ENCODE results near the gene CBX3.
A peak's percentile ranks its signal among the peaks of the same experiment; 100 is the strongest.
"Not testable (repeated sequence)": the region's sequence is repeated elsewhere in the genome, so short reads cannot be mapped to it uniquely, and the experiment has no call there.

CBX3 gene

DNA sequence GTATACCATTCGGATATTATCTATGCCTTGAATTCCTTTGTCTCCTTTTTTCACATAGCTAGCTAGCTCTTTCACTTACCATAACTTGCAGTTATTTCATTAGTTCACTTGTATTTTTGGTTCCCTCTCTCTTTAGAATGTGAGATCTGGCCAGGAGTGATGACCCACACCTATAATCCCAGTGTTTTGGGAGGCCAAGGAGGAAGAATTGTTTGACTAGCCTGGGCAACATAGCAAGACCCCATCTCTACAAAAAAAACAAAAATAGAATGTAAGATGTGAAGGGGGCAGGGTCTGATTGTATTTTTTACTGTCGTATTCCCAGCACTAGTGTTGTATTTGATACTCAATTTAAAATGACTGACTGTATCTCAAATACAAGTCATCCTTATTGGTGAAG lies 29.9 kb upstream of the CBX3 start:
- FAIRE-seq: no peak

DNA sequence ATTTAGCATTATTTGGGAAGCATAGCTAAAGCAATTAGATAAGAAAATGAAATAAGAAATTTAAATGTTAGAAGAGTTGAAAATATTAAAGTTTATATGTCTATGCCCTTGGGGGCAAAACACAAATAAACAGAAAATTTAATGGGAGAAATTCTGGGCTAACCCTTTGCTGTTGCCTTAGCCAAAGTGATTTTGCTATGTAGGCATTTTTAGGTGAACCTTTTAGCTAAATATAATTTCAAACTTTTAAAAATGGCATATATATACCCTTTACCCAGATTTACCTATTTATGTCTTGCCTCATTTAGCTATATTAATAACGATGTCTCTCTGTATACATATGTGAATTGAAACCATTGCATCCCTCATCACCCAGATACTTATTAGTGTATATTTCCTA lies 29.5 kb upstream of the CBX3 start:
- FAIRE-seq: no peak

DNA sequence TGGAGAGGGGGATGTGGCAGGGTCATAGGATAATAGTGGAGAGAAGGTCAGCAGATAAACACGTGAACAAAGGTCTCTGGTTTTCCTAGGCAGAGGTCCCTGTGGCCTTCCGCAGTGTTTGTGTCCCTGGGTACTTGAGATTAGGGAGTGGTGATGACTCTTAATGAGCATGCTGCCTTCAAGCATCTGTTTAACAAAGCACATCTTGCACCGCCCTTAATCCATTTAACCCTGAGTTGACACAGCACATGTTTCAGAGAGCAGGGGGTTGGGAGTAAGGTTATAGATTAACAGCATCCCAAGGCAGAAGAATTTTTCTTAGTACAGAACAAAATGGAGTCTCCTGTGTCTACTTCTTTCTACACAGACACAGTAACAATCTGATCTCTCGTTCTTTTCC lies 25.6 kb upstream of the CBX3 start:
- FAIRE-seq: not testable (repeated sequence)

DNA sequence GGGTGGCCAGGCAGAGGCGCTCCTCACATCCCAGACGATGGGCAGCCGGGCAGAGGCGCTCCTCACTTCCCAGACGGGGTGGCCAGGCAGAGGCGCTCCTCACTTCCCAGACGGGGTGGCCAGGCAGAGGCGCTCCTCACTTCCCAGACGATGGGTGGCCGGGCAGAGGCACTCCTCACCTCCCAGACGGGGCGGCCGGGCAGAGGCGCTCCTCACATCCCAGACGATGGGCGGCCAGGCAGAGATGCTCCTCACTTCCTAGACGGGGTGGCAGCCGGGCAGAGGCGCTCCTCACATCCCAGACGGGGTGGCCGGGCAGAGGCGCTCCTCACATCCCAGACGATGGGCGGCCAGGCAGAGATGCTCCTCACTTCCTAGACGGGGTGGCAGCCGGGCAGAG lies 24.8 kb upstream of the CBX3 start:
- not testable (repeated sequence) for FAIRE-seq

DNA sequence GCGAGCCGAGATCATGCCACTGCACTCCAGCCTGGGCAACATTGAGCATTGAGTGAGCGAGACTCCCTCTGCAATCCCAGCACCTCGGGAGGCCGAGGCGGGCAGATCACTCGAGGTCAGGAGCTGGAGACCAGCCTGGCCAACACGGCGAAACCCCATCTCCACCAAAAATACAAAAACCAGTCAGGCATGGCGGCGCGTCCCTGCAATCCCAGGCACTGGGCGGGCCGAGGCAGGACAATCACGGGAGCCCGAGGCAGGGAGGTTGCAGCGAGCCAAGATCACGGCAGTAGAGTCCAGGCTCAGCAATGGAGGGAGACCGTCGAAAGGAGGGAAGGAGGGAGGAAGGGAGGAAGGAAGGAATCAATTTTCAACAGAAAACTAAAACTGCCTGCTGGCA lies 24.3 kb upstream of the CBX3 start:
- not testable (repeated sequence) for FAIRE-seq

DNA sequence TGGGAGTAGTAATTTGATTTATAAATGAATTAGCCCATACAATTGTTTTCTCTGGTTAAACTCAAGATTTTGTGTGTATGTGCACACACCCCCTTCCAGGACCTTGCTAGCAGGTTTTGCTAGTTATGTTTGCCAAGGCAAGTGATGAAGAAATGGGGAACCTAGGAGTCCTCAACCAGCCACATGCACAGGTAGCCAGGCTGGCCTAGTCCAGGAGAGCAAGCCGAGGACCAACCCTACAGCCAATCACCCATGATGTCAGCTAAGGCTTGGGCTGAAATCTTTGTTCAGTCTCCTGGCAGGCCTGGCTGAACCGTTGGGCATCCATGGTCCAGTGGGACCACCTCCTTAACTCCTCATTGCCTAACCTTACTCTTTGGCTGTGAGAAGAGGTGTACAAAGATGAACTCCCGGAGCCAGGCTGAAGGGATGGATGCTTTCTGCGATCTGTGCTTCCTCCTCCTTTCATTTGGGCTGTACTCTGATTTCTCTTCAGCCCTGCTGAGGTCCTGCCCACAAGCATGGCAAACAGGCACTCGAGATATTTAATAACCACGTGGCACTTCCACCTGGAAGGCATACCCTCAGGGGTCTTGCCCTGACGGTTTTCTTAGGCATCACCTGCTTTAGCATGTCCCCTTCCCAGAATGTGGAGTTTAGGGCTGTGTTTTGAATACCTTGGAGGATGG lies 23.1 kb upstream of the CBX3 start:
- no peak for FAIRE-seq

DNA sequence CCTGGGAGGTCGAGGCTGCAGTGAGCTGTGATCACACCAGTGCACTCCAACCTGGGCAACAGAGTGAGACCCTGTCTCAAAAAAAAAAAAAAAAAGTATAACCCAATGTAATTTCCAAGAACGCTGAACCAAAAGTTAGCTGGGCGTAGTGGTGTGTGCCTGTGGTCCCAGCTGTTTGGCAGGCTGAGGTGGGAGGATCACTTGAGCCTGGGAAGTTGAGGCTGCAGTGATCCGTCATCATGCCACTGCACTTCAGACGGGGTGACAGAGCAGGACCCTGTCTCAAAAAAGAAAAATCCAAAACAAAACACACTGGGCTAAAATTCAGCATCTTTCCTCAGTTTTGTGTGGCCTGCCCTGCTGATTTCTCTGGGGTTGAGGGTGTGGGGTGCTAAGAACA lies 22.1 kb upstream of the CBX3 start:
- FAIRE-seq: no peak

DNA sequence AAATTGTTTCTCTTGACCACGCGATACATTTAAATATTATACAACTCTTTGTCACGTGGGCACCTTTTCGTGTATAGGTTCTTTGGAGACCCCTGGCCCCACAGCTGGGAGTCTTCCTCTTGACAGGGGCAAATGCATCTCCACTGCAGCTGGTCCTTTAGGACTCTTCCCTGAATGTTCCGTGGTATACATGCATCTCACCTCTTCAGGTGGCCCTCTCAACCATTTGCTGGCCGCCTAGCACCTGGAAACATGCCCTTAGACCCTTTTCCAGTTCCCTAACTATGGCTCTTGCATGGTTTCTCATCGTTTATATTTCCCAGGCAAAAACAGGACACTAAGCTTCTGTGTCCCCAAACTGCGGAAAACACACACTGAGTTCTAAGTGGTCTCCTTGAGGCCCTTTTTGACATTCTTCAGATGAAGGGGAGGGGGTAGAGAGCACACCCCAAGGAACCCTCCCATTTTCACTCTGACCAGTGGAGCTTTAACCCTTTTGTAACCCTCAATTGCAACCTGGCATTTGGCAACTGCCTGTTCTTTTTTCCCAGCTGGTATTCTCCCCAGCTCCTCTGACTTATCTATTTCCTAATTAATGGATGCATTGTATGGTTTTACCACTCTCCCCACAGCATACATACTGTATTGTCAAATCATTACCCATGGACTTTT lies 21.6 kb upstream of the CBX3 start:
- no peak for FAIRE-seq

DNA sequence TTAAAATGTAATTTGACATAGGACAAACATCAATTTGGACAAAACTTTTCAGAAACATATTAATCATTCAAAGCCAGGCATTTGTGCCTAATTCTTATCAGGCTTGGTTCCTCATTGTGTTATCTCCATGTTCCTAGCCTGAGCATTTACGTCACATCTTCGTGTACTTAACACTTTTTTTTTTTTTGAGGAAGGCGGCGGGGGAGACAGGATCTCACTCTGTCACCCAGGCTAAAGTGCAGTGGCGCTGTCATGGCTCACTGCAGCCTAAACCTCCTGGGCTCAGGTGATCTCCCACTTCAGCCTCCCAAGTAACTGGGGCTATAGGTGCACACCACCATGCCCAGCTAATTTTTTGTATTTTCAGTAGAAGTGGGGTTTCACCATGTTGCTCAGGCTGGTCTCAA lies 20.8 kb upstream of the CBX3 start:
- FAIRE-seq: no peak

DNA sequence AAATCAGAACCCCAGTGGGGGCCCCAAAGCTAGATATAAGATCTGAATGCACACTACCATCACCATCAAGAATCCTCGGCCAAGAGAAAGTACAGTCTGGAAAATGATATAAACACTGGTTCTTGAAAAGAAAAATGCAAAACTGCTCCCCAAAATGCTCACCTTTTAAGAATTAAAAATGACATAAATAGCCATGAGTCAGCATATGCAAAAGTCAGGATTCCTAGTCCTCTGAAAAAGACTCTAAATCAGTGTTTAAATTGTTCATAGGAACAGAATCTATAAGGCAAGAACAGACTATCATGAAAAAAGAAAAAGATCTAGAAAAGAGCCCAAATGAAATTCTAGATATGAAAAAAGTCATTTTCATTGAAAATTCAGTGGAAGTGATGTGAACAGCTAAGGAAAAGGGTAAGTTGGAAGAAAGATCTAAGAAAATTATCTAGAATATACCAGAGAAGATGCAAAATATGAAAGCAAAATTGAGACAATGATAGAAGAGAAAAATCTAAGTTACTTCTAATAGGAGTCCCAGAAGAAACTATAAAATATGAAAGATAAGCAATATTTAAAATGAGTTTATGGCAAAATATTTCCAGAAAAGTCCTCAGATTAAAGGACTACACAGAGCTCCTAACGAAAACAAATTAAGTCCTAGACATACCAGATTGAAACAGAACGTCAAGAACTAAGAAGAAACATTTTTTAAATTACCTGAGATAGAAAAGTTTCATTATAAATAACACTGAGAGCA lies 19.9 kb upstream of the CBX3 start:
- FAIRE-seq: no peak

DNA sequence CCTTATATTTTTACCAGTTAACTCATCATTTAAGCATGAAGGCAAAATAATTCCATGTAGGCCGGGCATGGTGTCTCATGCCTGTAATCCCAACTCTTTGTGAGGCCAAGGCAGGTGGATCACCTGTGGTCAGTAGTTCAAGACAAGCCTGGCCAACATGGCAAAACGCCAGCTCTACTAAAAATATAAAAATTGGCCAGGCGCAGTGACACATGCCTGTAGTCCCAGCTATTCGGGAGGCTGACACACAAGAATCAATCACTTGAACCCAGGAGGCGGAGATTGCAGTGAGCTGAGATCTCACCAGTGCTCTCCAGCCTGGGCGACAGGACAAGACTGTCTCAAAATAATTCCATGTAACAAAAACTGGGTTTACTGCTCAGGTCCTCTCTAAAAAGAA lies 19.3 kb upstream of the CBX3 start:
- FAIRE-seq: no peak

DNA sequence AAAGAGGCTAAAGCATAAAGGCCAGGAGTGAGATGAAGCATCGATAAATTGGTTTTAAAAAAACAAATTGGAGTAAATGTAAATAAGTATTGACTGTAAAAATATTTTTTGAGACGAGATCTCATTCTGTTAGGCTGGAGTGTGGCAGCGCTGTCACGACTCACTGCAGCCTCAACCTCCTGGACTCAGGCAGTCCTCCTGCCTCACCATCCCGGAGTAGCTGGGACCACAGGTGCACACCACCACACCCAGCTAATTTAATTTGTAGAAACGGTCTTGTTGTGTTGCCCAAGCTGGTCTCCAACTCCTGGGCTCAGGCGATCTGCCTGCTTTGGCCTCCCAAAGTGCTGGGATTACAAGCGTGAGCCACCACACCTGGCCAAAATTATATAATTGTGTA lies 18.8 kb upstream of the CBX3 start:
- FAIRE-seq: no peak

DNA sequence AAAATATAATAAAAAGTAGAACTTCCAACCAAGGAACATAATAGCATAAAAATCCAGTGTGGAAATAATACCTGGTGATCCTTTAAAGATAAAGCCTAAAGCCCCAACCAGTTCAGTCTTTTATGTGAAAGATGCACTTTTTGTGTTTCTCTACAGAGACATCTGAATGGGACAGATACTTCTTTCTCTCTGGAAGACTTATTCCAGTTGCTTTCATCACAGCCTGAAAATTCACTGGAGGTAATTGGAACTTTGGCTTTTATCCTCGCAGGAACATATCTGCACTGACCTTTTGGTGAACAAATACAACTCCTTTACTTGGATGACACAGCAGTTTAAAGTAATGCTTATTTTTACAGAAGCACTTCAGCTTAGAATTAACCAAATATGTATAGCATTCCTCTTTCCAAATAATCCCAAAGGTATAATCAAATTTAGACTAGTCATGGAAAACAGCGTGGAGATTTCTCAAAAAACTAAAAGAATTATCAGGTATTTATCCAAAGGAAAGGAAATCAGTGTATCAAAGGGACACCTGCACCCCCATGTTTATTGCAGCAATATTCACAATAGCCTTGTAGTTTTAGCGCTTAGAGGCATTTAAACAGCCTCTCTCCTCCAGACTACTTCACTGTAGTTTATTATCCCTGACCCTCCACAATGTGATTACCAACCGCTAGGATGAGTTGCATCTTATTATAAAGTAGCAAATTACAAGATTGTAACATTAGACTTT lies 17.8 kb upstream of the CBX3 start:
- no peak for FAIRE-seq

DNA sequence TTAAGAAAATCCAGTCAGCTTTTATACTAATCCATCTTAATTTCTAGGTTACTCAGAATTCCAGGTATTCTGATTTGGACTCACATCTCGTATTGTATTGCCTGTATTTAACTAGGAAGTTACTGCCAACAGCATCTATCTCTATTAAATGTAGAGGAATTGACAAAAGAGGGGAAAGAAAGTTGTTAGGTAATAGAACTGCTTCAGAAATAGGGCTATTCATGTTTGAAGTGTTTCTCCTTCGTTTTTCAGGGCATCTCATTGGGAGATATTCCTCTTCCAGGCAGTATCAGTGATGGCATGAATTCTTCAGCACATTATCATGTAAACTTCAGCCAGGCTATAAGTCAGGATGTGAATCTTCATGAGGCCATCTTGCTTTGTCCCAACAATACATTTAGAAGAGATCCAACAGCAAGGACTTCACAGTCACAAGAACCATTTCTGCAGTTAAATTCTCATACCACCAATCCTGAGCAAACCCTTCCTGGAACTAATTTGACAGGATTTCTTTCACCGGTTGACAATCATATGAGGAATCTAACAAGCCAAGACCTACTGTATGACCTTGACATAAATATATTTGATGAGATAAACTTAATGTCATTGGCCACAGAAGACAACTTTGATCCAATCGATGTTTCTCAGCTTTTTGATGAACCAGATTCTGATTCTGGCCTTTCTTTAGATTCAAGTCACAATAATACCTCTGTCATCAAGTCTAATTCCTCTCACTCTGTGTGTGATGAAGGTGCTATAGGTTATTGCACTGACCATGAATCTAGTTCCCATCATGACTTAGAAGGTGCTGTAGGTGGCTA lies 17.1 kb upstream of the CBX3 start:
- FAIRE-seq: peak; percentile 58

DNA sequence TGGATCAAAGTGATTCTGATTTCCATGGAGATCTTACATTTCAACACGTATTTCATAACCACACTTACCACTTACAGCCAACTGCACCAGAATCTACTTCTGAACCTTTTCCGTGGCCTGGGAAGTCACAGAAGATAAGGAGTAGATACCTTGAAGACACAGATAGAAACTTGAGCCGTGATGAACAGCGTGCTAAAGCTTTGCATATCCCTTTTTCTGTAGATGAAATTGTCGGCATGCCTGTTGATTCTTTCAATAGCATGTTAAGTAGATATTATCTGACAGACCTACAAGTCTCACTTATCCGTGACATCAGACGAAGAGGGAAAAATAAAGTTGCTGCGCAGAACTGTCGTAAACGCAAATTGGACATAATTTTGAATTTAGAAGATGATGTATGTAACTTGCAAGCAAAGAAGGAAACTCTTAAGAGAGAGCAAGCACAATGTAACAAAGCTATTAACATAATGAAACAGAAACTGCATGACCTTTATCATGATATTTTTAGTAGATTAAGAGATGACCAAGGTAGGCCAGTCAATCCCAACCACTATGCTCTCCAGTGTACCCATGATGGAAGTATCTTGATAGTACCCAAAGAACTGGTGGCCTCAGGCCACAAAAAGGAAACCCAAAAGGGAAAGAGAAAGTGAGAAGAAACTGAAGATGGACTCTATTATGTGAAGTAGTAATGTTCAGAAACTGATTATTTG lies 16.3 kb upstream of the CBX3 start:
- no peak for FAIRE-seq

DNA sequence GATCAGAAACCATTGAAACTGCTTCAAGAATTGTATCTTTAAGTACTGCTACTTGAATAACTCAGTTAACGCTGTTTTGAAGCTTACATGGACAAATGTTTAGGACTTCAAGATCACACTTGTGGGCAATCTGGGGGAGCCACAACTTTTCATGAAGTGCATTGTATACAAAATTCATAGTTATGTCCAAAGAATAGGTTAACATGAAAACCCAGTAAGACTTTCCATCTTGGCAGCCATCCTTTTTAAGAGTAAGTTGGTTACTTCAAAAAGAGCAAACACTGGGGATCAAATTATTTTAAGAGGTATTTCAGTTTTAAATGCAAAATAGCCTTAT lies 15.7 kb upstream of the CBX3 start:
- FAIRE-seq: peak; percentile 79

DNA sequence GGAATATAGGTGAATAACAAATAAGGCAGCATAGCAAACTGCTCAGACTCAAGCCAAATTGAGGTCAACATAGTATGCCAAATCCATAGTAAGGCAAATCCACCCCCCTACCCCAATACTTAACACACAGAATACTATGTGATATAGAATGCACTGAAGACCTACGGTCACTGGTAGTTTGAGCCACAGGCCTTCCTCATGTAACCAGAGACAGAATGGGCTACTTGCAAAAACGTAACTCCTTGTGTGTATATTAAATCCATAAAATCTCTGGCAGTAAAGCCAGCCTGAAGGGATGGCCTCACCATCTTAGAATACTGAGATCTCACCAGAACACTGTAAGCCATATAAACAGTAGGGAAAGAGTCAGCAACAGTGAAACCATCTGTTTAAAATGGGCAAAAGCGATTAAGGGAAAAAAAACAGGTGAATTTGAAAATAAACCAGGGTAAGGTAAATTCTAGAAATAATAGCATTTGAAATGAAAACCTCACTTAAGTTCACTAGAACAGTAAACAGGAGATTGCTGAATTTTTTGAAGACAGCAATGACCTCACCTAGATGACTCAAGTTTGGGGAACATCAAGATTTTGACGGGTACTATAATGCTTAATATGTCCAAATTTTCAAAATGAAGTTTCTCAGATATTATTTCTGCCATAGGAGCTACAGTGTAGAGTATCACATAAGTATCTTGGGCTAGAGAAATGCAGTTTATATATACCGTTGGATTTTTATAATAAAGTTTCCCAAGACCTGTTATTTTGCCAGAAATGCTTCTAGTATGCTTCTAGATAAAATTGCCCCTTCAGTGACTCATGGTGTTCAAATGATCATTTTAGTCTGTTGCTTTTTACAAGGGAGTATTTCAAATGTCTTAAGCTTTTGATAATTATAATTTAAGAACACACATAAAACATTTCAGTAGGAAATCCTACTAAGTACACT lies 14.9 kb upstream of the CBX3 start:
- FAIRE-seq: no peak

DNA sequence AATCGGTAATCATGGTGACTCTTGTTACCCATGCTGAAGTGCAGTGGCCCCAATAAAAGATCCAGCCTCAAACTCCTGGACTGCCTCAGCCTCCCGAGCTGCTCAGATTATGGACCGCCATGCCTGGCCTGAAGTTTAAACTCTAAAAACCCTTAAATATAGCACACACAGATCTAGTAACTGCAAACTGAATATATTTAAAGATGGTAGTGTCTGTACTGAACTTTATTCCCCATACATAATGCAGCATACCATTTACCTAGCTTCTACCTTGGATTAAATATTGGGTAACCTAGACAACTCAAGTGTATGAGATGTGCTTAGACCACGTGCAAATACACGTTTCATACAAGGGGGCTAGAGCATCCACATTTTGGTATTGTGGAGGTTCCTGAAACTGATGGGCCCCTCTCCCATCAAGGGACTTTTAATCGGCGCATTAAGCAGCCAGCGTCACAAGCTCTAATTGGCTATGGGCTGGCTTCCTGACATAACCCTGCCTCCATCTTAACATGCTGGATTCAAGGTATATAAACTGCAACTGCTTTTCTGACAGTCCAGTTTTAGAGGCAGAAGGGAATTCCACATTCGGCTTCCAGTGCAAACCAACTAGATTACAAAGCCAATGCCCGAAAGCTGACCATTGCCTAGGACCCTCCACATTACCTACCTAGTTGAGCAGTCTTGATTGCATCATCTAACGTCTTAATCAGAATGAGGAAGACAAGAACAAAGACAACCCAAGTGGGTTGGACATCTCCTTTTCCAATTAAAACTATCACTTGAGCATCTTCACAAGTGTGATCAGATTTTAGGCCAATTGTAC lies 14.0 kb upstream of the CBX3 start:
- FAIRE-seq: no peak

DNA sequence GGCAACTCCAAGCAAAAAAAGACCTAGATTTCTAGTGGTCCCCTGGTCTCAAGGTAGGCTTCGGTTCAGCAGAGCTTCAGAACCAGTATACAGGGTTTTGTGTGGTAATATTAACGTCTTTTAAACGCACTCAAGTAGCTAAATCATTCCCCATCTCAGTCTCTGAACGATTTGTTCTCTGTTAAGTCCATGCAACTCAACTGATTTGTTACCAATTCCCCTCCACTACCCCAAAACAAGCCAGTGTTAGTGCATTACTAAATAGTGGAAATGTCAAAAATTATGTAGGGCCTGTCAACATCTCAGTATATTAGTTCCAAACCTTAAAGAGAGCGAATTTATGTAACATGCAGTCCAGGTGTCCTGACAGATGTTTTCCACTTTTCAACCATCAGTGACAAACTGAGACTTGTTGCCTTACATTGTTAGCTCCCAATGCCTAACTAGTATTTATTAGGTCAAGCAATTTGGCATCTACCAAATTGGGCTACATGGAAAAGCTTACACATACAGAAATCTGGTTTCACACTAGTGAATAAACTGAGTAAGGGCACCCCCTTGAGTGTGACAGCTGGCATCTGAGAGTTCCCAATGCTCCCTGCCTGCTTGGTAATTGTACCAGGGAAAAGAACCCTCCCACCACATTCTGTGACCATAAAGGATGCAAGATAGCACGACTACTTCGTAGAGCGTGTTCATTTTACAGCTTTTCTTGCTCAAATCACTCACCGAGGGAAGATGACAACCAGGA lies 13.2 kb upstream of the CBX3 start:
- no peak for FAIRE-seq

All from TTC549 (cell line).